Hematopoietic multipotent progenitor cell treated with erythropoietin and hydrocortisone succinate and interleukin-3 and kit ligand, for 17 days (in vitro differentiated cells): ENCODE measurements around the gene UNC5CL.

Source experiments
- DNase-seq: peaks from one replicate; pipeline ENCODE4 v3.0.0-alpha.2; 2015; ENCODE audit warnings: low spot score

Gene UNC5CL

DNA sequence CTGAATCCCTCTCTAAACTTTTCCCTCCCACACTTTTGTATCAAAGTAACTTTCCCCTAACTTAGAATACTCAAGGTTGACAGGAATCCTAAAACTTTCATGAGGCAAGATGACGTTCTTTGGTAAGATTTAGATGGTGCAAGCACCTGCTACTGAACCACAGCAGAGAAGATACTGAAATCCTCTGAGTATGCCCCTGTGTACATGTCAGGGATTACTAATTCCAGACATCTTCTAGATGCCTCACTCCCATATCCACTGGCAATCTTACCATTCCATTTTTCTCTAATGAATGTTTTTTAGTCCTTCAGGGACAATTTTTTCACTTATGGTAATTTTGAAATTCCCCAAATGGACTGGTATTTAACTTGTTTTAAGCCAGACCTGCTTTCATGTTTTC lies 23.0 kb upstream of the UNC5CL start:
- no peak for DNase-seq

DNA sequence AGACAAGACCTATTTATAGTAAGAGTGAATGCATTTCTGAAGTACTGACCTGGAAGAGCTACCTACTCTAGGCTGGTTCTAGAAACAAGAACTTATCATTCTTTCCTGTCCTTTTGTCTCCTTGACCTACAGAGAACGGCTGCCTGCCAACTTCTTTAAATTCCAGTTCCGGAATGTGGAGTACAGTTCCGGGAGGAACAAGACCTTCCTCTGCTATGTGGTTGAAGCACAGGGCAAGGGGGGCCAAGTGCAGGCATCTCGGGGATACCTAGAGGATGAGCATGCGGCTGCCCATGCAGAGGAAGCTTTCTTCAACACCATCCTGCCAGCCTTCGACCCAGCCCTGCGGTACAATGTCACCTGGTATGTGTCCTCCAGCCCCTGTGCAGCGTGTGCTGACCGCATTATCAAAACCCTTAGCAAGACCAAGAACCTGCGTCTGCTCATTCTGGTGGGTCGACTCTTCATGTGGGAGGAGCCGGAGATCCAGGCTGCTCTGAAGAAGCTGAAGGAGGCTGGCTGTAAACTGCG lies 22.2 kb upstream of the UNC5CL start:
- DNase-seq = no peak

DNA sequence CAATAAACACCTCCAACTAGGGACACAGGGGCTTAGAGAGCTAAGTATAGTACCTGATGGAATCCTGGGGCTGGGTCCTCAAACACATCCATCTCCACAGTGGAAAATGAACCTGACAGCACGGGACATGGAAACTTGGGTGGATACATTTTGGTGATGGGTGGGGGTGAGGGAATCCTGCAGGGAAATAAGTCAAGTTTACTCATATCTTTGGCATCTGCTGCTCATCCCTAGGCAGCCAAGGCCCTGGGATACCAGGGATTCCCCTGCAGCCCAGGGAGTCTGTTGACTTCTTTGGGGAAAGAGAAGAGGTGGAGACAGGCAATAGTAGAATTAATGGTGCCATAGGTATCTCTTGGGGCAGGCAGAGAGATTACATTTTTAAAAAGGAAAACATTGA lies 20.5 kb upstream of the UNC5CL start:
- DNase-seq = no peak

DNA sequence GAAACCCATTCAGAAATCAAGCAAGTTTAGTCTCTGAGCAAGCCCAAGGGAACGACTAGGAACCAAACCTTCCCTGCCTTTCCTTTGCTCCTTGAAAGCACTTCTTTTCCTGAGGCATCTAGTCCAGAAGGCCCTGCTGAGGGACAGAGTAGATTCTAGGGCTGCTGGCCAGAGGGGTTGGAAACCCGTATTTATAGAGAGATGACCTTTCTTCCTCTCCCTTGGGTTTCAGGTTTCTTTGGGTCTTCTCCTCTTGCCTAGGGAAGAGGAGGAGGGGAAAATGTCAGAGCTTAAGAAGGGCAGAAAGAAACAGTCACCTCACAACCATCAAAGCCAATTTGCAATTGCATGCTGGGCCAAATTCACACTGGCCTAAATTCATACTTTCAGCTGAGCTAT lies 19.8 kb upstream of the UNC5CL start:
- no peak for DNase-seq

DNA sequence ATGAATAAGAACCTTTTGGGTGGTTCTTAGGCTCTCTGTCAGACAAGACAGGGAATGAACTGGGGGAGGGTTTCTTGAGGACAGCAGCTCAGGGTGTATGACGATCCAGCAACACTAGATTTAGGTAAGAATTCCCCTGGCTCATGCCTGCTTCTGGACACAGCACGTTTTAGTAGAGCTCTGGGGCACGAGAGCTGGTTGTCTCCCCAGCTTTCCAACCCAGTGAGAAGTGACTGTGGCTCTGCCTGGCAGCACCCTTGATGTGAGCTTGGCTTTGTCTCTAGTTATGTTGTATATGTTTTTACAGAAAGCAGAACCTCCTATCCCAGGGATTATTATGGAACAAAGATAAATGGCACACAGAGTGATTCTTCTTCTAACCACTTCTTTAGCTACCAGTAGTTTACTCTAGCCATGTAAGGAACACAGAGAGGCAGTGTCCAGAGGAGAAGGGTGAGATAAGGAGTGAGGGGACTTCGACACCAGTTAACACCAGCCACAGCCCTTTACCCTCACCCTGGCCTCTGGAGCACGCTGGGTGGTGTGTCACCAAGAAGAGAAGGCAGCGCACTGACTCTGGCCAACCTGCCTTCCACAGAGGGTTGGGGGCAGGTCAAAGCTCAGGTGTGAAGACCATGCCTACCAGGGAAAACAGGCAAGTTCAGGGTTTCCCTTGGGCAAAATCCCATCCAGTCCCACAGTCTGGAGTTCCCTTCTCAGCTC lies 17.9 kb upstream of the UNC5CL start:
- DNase-seq = no peak

DNA sequence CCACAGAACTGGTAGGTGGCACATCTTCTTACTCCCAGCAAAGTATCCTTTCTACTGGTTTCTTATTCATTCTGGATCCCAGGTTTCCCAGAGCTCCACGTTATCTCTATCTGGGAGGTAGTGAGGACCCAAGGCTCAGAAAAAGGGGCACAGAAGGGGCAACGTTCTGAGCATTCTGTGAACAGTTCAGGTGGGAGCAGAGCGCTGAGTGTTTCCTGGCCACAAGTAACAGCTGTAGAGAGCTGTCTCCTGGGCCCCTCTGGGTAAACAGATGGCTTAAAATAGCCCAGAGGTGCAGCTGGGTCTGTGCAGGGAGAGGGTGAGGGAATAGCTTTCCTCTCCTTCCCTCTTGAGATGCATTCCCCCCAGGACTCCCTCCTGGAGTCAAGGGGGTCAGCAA lies 16.1 kb upstream of the UNC5CL start:
- no peak for DNase-seq

DNA sequence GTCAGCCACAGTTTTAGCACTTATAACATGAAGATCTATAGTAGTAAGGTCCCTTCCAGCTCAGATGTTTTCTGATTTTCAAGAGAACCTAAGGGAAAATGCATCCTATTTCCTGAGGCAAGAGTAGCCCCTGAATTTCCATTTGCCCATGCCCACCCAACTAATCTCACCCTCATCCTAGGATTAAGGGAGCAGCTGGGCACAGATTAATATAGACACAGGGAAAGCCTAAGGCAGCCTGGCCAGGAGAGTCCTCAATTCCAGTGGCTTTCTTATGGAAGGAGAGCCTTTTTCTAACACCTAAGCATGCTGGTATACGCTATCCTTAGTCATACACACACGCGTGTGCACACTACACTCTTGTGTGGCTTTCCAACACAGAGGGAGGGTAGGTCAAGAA lies 15.5 kb upstream of the UNC5CL start:
- no peak for DNase-seq

DNA sequence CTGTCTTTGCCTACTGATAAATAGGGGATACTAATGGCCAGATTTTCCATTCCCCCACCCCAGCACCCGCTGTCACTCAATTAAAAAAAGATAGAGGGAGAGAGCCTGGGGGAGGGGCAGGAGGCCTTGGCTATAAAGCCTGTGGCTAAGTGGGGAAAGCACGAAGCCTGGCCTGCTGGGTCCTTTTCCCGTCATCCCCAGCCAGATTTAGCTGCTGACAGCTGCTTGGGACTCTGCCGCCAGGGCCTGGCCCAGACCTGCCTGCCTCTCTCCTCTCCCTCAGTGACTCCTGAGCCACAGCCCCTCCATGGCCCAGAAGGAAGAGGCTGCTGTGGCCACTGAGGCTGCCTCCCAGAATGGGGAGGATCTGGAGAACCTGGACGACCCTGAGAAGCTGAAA lies 14.0 kb upstream of the UNC5CL start, which contains the start of gene APOBEC2:
Gene APOBEC2 (plus strand): TSS at position 162 of the 400 bp plus-strand sequence. CDS start 146 bp downstream, at position 308.
- no peak for DNase-seq

DNA sequence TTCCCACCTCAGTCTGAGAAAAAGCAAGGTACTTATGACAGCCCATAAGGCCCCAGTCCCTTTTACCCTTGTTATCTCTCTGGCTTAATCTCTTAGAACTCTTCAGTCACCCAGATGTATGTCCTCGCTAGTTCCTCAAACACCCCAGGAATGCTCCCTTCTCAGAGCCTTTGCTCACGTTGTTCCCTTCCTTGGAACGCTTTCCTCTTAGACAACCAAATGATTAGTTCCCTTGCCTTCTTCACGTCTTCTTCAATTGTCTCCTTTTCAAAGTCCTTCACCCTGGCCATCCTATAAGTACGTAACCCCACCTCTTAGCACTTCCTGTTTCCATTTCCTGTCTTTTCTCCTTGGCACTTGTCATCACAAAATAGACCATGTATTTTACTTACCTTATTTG lies 12.9 kb upstream of the UNC5CL start:
- no peak for DNase-seq

DNA sequence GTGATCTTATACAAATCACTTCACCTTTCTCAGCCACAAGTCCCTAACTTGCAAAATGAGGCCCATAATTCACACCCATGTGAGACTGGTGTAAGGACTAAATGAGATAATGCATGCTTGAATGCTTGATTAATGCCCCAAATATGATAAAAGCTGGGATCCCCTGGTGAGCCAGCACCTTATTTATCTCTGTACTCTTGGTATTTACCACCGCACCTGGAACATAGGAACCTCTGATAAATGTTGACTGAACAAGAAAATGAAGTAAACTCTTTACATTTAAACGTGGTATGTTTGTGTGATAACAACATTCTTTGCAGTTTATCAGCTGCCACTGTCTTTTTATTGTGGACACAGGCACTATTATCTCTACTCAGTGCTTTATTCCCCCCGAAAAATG lies 11.5 kb upstream of the UNC5CL start:
- peak; percentile 33 for DNase-seq

DNA sequence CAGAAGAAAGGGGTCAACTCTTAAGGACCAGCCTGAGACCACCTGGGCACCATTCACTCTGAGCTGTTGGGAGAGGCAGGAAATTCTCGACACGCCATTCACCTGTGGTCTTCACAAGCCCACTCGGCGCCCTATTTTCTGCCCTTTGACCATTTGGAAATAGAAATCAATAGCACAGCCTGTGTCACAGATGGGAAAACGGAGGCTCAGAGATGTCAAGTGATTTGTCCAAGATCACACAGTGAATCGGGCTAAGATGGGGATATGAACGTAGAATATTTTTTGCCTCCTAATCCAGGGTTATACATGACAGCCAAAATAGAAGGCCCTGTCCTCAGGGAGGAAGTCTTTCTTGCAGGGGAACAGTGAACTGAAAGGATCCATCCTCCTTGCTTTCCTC lies 10.9 kb upstream of the UNC5CL start:
- no peak for DNase-seq

DNA sequence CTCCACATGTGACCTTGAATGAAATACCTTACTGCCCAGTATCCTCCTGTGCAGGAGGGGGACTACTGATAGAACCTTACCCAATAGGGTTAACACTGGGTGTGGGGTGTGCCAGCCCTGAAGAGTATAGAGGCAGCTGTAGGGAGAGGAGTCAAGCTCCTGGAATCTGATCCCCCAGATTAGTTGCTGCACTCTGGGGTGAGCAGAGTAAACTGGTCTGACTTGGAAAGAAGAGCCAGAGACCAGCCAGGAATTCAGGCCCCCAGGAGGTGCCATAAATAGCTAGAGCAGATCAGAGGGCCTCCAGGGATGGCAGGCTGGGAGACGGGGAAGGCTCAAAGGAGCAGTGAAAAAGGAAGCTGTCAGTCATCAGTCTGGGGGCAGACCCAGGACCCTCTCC lies 10.5 kb upstream of the UNC5CL start:
- no peak for DNase-seq

DNA sequence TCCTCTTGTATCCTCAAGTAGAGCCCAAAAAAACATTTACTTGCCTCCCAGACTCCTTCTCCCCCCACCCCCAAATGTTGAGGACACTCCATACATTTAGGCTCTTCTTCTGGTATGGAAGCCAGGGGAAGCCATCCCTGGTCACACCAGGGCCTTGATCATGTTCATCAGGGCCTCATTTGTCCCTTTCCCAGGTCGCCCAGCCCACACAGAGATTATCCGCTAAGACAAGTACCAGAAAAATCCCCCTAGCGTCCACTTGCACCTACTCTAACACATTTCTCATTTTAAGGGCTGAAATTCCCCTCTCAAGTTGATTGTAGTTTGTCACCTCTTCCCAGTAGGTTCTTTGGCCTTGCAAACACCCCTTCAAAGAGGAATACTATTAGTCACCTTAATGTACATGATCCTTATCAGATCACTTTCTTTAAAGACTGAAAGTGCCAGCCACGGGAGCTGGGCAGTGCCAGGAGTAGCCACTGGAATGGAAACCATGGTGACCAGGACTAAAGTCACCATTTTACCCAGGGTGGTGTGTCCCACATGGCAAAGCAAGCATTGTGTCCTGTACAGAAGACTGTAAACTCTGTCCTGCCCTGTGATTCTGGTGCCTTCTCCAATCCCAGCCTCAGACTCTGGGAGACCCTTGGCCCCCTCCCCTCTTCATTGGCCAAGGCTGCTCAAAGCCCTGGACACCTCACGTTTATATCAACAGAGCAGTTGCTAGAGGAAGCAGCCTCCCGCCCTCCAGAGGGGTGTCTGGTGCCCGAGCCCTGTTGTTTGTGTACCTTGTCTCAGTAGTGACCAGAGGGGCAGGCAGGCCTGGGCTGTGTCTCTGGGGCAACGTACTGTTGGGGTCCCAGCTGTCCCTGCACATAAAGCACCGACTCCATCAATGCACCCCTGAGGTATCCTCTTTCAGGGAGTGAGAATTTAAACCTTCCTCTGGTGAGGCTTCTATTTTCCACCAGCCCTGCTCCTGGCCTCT lies 9.0 kb upstream of the UNC5CL start:
- DNase-seq = no peak

DNA sequence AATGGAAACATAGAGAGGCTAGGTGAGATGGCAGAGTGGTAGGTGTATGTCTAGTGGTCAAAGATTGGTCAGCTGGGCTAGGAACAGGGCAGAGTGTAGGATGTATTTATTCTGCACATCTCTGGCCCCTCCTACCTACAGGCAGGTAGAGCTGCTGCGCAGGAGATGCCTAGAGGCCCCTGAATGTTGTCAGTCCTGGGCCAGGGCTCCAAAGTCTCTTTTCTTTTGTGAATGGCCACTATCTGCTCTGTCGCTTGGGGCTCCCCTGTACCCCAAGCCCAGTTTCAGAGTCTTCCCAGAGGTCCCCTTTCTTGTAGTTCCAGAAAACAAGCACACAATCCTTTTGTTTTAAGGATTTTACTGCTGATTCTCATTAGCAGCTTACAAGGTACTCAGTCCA lies 8.3 kb upstream of the UNC5CL start:
- DNase-seq = no peak

DNA sequence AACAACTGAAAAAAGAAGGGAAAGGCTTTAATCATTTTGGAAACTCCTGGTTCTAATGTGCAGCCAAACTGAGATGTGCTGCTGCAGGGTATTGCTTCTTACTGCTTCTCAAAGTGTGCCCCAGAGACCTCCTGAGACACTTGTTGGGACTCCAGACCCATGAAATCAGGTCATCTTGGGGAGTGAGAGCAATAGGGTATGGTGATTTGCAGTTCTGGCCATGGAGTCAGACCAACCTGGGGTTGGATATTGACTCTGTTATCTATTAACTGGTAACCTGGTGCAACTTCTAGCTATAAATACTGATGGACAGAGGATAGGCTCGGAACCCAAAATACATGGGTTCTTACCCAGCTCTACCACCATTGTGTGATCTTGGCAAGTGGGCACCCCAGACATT lies 7.1 kb upstream of the UNC5CL start:
- DNase-seq = no peak

DNA sequence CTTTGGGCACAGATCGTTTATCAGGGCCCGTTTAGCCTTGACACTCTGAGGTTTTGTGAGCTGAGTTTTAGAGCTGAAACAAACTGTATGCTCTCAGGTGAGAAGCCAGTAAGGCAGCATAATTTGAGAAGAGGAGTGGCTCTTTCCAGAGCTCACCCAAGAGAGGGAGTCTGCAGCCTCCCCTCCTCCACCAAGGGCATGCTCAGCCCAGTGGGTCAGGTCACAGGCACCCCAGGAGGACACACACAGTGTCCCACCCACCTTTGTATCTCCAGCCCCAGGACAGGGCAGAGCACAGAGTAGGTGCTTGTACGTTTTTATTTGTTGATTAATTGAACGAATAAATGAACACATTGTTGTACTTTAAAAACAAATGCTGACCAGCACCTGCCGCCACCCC lies 6.6 kb upstream of the UNC5CL start:
- no peak for DNase-seq

DNA sequence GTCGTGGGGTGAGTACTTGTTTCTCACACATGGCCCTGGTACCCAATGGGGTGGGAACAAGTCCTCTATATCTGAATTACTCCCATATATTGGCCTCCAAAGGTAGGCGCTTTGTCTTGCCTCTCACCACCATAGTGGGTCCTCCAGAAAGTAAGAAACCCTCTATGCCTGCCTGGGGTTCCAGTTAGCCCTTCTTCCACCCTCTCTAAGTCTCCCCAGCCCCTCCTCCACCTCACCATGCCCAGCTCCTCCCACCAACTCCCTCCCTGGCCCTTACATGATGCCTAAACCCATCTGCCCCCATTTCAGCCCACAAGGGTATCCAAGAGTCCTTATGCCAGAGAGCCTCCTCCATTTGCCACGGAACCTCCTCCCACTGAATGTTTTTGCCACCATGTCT lies 4.1 kb upstream of the UNC5CL start:
- peak; percentile 57 for DNase-seq

DNA sequence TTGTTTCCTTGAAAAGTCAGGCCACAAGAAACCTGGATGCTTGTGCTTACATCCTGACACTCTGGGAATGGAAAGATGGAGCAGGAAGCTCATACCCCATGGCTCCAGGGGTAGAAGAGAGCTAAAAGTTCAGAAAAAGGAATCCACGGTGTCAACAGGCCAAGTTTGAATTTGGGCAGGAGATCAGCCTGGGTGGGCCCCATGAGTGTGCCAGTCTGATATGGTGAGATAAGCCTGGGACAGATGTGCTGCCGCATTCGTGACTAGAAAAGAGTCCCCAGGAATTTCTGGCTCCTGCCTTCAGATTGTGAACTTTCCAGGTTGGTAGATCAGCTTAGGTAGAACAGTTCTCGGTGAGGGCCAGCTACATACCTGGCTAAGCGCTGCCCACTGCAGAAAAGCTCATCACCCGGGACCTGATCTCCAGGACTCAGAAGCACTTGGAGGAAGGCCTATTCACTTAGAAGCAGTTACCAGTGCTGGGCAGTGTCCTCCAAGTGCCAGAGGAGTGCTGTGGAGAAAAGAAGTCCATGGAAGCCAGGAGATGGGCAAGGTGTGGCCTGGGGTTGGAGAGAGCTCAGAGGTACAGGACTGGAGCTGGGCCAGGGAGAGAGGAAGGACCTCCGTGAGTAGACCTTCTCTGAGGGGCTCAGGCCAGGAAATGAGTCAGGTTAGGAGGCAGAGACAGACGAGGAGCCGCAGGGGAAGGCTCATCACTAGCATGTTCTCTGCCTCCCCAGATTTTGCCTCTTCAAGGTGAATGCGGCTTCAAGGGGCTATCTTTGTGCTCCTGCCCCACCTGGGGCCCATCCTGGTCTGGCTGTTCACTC lies 3.4 kb upstream of the UNC5CL start, which contains the start of gene TSPO2:
Gene TSPO2 (plus strand): TSS at position 242 of the 830 bp plus-strand sequence. CDS start 519 bp downstream, at position 761.
- DNase-seq = peak; percentile 91

DNA sequence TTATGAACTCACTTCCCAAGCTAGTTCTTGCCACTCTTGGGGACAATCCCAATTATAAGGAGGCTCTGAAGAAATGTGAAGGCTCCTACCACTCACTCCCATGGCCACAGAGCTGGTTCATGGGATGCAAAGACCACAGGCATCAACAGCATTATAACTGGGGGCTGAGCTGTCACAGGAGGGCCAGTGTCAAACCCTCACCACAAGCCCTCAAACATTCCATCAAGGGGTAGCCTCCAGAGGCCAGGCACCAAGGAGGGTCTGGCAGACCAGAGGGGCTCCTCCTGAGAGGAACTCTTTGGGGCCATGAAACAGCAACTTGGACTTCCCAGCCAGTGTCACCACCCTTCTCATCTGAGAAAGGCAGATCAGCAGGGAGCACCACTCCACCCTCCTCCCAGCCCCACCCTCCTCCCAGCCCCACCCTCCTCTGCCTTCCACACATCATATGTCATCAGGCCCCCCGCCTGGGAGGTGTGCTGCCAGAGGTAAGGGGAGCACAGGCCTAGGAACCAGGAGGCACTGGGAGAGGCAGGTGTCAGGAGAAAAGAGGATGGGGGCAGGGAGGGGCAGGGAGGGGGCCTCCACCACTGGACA lies 2.0 kb upstream of the UNC5CL start:
- DNase-seq = peak; percentile 86

DNA sequence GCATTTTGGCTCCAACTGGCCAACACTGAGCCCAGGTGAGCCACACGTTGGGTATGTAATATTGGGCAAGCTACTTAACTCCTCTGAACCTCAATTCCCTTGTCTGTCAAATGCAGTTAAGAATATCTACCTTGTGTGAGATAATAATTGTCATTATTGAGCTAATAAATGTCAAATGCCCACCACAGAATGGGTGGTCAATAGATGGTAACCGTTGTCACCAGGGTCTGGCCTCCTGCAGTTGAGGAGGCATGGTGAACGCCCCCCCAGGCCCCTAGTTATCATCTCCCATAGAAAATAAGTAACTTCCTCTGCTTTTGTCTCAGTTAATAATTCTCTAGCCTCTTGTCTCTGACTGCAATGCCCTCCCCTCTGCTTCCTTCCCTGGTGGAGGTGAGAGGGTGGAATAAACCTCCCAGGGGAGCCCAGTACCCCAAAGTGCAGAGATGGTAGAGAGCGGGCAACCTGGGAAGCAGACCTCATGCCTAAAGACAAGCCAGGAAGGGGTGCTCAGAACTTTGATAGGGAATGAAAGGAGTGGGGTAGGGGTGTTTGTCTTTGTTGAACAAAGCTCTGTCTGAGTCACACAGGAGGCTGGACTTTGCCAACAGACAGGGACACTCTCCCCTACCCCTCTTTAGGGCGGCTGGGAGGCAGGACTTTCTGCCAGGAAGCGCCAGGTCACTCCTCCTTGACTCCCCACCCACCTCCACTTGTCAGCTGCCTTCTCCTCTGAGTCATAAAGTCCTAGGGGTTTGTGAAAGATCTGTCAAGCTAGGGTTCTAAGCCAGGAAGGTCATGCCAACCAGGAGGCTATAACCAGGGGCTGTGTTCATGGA lies 1.3 kb upstream of the UNC5CL start:
- peak; percentile 86 for DNase-seq

DNA sequence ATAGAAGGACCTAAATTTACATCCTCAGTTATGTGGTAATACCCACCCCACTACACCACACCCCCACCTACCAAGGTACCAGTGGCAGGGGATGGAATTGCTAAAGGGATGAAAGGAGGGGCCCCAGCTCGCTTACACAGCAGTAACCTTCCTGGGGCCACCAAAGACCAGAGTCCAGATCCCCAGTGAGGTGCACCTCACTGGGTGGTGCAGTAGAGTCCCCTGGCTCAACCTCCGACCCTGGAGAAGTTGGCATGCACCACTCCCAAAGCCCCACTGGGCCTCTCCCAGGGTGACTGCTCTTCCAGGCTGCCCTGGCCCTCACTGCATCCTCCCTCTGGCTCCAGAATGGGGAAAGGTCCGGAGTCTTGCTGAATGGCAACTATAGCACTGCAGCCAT lies 816 bp downstream of the UNC5CL start:
- no peak for DNase-seq
